ENCODE data around the gene IGF2BP2. TPM values are rescaled to one million over a fixed set of nuclear protein-coding genes. Genes with fewer than 3 reads are reported as not detected.

IGF2BP2 gene
- total and polyA plus RNA-seq, 4 donors, result 7.8 to 92.6 (median 11.8) TPM

- TF ChIP-seq CTCF (IDR thresholded peaks at IDR 0.05; ENCODE audit: control extremely low read depth, extremely low read depth), result no peak
- Histone ChIP-seq H3K9me3 (ENCODE audit: control insufficient read depth in 4 of 4, insufficient read depth in 3 of 4, low read length in 3 of 4) (peaks cover 0 to 4% (median 1%) of the 10 kb centered on the region in 4 donors), H3K36me3 (ENCODE audit: control insufficient read depth in 4 of 4, insufficient read depth in 4 of 4, low read length in 4 of 4) (peaks cover 0 to 4% (median 0%) of the 10 kb centered on the region in 4 donors), H3K27me3 (ENCODE audit: control insufficient read depth in 3 of 3, insufficient read depth in 3 of 3, low read length in 2 of 3) (no peaks in the 10 kb centered on the region), H3K27ac (ENCODE audit: low read depth in 1 of 2, low read length in 1 of 2) (no peak overlapping the region), H3K4me1 (ENCODE audit: control insufficient read depth in 5 of 5, insufficient read depth in 5 of 5, low read length in 5 of 5) (peaks cover 0 to 16% (median 1%) of the 10 kb centered on the region in 5 donors), H3K4me3 (no peak overlapping the region), H3K9ac (ENCODE audit: insufficient read depth in 1 of 2, low read length in 2 of 2) (no peak overlapping the region)
- DNase-seq (no peak), ATAC-seq (ENCODE audit: insufficient read depth, low FRiP score) (no peak)
- 90 to 93% methylated on average over 9 of the region's 9 CpGs for WGBS, 2 donors
These were observed 97.0 kb downstream of the IGF2BP2 start for GRCh38 chr3:185727873-185728272.

- H3K27ac ChIP-seq (ENCODE audit: low read depth in 1 of 2, low read length in 1 of 2), result no peak overlapping the region
- H3K36me3 ChIP-seq (ENCODE audit: control insufficient read depth in 4 of 4, insufficient read depth in 4 of 4, low read length in 4 of 4), result peaks cover 0 to 4% (median 0%) of the 10 kb centered on the region in 4 donors
- peaks cover 0 to 12% (median 1%) of the 10 kb centered on the region in 5 donors for H3K4me1 ChIP-seq (ENCODE audit: control insufficient read depth in 5 of 5, insufficient read depth in 5 of 5, low read length in 5 of 5)
- H3K4me3 ChIP-seq, result no peak overlapping the region
- H3K27me3 ChIP-seq (ENCODE audit: control insufficient read depth in 3 of 3, insufficient read depth in 3 of 3, low read length in 2 of 3), result no peaks in the 10 kb centered on the region
- ATAC-seq (ENCODE audit: insufficient read depth, low FRiP score) (no peak), DNase-seq (no peak)
- H3K9me3 ChIP-seq (ENCODE audit: control insufficient read depth in 4 of 4, insufficient read depth in 3 of 4, low read length in 3 of 4), result peaks cover 0 to 4% (median 1%) of the 10 kb centered on the region in 4 donors
- no peak for TF ChIP-seq CTCF (IDR thresholded peaks at IDR 0.05; ENCODE audit: control extremely low read depth, extremely low read depth)
- WGBS, 2 donors, result 87 to 92% methylated on average over 6 of the region's 6 CpGs
- no peak overlapping the region for H3K9ac ChIP-seq (ENCODE audit: insufficient read depth in 1 of 2, low read length in 2 of 2)
These were observed 98.4 kb downstream of the IGF2BP2 start for GRCh38 chr3:185726254-185726967.

GRCh38 chr3:185724761-185725160 lies 100.1 kb downstream of the IGF2BP2 start:
- no peak overlapping the region for H3K4me3 ChIP-seq
- peak; percentile 60 to 73 (median 70) for DNase-seq
- no peak for ATAC-seq (ENCODE audit: insufficient read depth, low FRiP score)

More at GRCh38 chr3:185724761-185725160, 100.1 kb downstream of the IGF2BP2 start:
- WGBS, 2 donors, result 76 to 87% methylated on average over 3 of the region's 3 CpGs
- Histone ChIP-seq H3K9ac (ENCODE audit: insufficient read depth in 1 of 2, low read length in 2 of 2) (no peak overlapping the region), H3K36me3 (ENCODE audit: control insufficient read depth in 4 of 4, insufficient read depth in 4 of 4, low read length in 4 of 4) (peaks cover 0 to 4% (median 0%) of the 10 kb centered on the region in 4 donors), H3K27ac (ENCODE audit: low read depth in 1 of 2, low read length in 1 of 2) (no peak overlapping the region), H3K27me3 (ENCODE audit: control insufficient read depth in 3 of 3, insufficient read depth in 3 of 3, low read length in 2 of 3) (no peaks in the 10 kb centered on the region), H3K4me1 (ENCODE audit: control insufficient read depth in 5 of 5, insufficient read depth in 5 of 5, low read length in 5 of 5) (peaks cover 0 to 12% (median 4%) of the 10 kb centered on the region in 5 donors), H3K9me3 (ENCODE audit: control insufficient read depth in 4 of 4, insufficient read depth in 3 of 4, low read length in 3 of 4) (peaks cover 0 to 4% (median 1%) of the 10 kb centered on the region in 4 donors)
- no peak for TF ChIP-seq CTCF (IDR thresholded peaks at IDR 0.05; ENCODE audit: control extremely low read depth, extremely low read depth)
